Ishikawa (cell line): ENCODE measurements around the gene FOXP1.

Source experiments
- EP300 ChIP-seq: IDR thresholded peaks from 2 replicates; pipeline ENCODE4 v1.6.1; 2012; ENCODE audit warnings: borderline replicate concordance
- FOXM1 ChIP-seq: IDR thresholded peaks from 2 replicates; pipeline ENCODE4 v1.6.1; 2012; ENCODE audit warnings: low read depth, borderline replicate concordance
- MAX ChIP-seq: IDR thresholded peaks from 2 replicates; pipeline ENCODE4 v1.6.1; 2012
- RAD21 ChIP-seq: IDR thresholded peaks from 2 replicates; pipeline ENCODE4 v1.6.1; 2012; ENCODE audit warnings: low read depth
- REST ChIP-seq: IDR thresholded peaks from 2 replicates; pipeline ENCODE4 v1.6.1; 2012; ENCODE audit warnings: low read depth, mild to moderate bottlenecking
- TAF1 ChIP-seq: IDR thresholded peaks from 2 replicates; pipeline ENCODE4 v1.6.1; 2012; ENCODE audit warnings: low read depth, mild to moderate bottlenecking
- YY1 ChIP-seq: IDR thresholded peaks from 2 replicates; pipeline ENCODE4 v1.6.1; 2012; ENCODE audit warnings: low read depth

GRCh38 chr3:71409352-71409751, 174.2 kb downstream of the FOXP1 start:
- TF ChIP-seq REST, result no peak
- no peak for TF ChIP-seq YY1
- TF ChIP-seq RAD21, result no peak
- no peak for TF ChIP-seq TAF1
- TF ChIP-seq EP300, result no peak
- no peak for TF ChIP-seq FOXM1
- no peak for TF ChIP-seq MAX
